Measurements from ENCODE around the gene KLHL40. TPM values are rescaled to one million over a fixed set of nuclear protein-coding genes. Genes with fewer than 3 reads are reported as not detected.

KLHL40 gene
- total RNA-seq, 1 donor: not detected

DNA sequence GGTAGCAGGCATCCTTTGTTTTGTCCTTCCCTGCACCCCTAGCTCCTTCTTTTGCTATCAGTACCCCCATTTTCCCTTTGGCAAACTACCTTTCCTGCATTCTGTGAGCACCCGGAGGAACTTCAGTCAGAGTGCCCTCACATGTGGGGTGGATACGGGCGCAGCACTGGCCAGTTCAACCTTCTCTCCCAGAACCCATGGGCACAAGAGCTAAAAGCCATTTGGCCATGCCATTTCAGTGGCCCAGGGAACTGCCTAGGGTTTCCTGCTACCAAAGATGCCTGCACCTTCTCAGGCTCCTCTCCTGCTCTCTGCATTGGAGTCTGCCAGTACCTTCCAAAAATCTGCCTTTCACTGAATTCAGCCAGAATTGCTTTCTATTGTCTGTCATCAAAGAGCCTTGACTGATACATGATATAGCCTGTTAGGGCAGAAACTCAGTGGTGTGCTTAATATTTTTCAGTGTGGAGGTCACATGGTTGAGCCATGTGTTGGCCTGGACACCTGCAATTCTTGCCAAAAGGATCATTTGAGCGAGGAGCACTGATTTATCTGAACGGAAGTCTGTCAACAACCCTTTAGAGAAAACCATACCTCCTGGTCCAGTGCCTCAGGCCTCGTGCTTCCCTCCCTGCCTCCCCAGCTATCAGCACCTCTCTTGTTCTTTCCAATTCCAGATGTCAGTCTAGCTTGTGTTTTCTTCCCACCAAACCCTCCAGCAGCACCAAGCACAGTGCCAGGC, 44.2 kb downstream of the KLHL40 start:
- Histone ChIP-seq H3K4me1 (ENCODE audit: insufficient read depth, low read length) (no peaks in the 10 kb centered on the region), H3K4me2 (ENCODE audit: insufficient read depth, low read length) (no peak overlapping the region), H3K27me3 (ENCODE audit: insufficient read depth, low read length) (peaks cover 6% of the 10 kb centered on the region), H4K20me1 (ENCODE audit: insufficient read depth, low read length) (no peaks in the 10 kb centered on the region), H3K4me3 (ENCODE audit: insufficient read depth, low read length) (no peak overlapping the region), H3K9me3 (ENCODE audit: low read depth, low read length) (no peaks in the 10 kb centered on the region), H2AFZ (ENCODE audit: low read length) (no peak overlapping the region), H3K27ac (ENCODE audit: low read depth, low read length) (no peak overlapping the region), H3K79me2 (ENCODE audit: insufficient read depth, low read length) (no peaks in the 10 kb centered on the region), H3K36me3 (ENCODE audit: insufficient read depth, low read length) (no peaks in the 10 kb centered on the region)
- TF ChIP-seq, protein P1, sequence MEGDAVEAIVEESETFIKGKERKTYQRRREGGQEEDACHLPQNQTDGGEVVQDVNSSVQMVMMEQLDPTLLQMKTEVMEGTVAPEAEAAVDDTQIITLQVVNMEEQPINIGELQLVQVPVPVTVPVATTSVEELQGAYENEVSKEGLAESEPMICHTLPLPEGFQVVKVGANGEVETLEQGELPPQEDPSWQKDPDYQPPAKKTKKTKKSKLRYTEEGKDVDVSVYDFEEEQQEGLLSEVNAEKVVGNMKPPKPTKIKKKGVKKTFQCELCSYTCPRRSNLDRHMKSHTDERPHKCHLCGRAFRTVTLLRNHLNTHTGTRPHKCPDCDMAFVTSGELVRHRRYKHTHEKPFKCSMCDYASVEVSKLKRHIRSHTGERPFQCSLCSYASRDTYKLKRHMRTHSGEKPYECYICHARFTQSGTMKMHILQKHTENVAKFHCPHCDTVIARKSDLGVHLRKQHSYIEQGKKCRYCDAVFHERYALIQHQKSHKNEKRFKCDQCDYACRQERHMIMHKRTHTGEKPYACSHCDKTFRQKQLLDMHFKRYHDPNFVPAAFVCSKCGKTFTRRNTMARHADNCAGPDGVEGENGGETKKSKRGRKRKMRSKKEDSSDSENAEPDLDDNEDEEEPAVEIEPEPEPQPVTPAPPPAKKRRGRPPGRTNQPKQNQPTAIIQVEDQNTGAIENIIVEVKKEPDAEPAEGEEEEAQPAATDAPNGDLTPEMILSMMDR (IDR thresholded peaks at IDR 0.05; ENCODE audit: extremely low read depth, low read depth, low read length): no peak
- DNase-seq (ENCODE audit: insufficient read length, low spot score, missing footprints): no peak

DNA sequence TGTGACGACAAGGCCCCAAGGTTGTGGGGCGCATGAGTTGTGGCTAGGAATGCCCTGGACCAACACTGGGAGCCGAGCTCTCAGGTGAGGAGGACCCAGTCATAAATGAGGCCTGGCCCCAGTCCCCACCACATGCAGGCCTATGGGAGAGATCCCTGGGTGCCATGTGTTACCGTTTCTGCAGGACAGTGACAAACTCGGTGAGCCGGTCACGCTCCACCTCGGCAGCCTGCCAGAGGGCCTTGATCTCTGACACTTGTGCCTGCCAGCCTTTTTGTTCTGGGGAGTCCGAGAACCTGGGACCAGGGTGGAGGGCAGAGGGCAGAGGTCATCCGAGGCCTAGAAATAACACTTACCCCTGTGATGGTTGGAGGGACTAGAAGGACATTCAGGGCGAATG, 45.0 kb downstream of the KLHL40 start:
- Histone ChIP-seq H3K4me3 (ENCODE audit: insufficient read depth, low read length) (no peak overlapping the region), H4K20me1 (ENCODE audit: insufficient read depth, low read length) (no peaks in the 10 kb centered on the region), H3K27ac (ENCODE audit: low read depth, low read length) (no peak overlapping the region), H3K4me1 (ENCODE audit: insufficient read depth, low read length) (no peaks in the 10 kb centered on the region), H3K4me2 (ENCODE audit: insufficient read depth, low read length) (no peak overlapping the region), H3K9me3 (ENCODE audit: low read depth, low read length) (no peaks in the 10 kb centered on the region), H3K36me3 (ENCODE audit: insufficient read depth, low read length) (no peaks in the 10 kb centered on the region), H2AFZ (ENCODE audit: low read length) (no peak overlapping the region), H3K27me3 (ENCODE audit: insufficient read depth, low read length) (peaks cover 6% of the 10 kb centered on the region), H3K79me2 (ENCODE audit: insufficient read depth, low read length) (no peaks in the 10 kb centered on the region)
- TF ChIP-seq, protein P1 (IDR thresholded peaks at IDR 0.05; ENCODE audit: extremely low read depth, low read depth, low read length): no peak
- peak; percentile 36 for DNase-seq (ENCODE audit: insufficient read length, low spot score, missing footprints)

DNA sequence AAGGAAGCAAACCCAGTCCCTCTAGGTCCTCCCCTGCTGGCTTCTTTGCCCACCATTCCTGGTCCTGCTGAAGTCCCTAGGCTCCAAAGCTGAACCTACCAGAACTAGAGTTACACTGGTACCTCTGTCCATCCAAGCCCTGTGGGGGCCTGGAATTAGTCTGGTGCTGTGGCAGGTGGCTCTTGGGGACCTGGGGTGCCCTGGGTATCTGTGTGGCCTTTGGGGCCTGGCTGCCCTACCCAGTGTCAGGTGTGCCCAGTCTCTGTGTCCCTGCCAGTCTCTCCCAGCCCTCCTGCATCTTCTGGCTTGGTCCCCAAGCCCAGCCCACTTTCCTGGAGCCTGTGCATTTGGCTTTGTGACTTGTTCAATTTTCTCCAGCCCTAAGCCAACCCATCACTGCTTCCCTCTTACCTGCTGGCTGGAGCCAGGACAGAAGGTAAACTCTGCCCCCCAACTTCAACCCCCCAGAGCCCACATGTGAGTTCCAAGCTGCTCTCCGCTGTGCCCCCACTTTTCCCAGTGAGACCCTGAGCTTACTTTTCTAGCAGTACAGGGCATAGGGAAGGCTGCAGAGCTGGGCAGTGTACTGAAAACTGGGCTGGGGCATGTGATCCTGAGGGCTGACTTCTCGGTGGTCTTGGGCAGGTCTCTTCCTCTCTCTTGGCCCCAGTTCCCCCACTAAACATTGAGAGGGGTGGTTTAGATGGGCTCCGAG, 45.5 kb downstream of the KLHL40 start:
- DNase-seq (ENCODE audit: insufficient read length, low spot score, missing footprints): no peak
- Histone ChIP-seq H3K4me3 (ENCODE audit: insufficient read depth, low read length) (no peak overlapping the region), H2AFZ (ENCODE audit: low read length) (no peak overlapping the region), H3K4me2 (ENCODE audit: insufficient read depth, low read length) (no peak overlapping the region), H4K20me1 (ENCODE audit: insufficient read depth, low read length) (no peaks in the 10 kb centered on the region), H3K27ac (ENCODE audit: low read depth, low read length) (no peak overlapping the region), H3K4me1 (ENCODE audit: insufficient read depth, low read length) (no peaks in the 10 kb centered on the region), H3K27me3 (ENCODE audit: insufficient read depth, low read length) (peaks cover 6% of the 10 kb centered on the region), H3K36me3 (ENCODE audit: insufficient read depth, low read length) (no peaks in the 10 kb centered on the region), H3K9me3 (ENCODE audit: low read depth, low read length) (no peaks in the 10 kb centered on the region), H3K79me2 (ENCODE audit: insufficient read depth, low read length) (no peaks in the 10 kb centered on the region)
- TF ChIP-seq, protein P1 (IDR thresholded peaks at IDR 0.05; ENCODE audit: extremely low read depth, low read depth, low read length): no peak

DNA sequence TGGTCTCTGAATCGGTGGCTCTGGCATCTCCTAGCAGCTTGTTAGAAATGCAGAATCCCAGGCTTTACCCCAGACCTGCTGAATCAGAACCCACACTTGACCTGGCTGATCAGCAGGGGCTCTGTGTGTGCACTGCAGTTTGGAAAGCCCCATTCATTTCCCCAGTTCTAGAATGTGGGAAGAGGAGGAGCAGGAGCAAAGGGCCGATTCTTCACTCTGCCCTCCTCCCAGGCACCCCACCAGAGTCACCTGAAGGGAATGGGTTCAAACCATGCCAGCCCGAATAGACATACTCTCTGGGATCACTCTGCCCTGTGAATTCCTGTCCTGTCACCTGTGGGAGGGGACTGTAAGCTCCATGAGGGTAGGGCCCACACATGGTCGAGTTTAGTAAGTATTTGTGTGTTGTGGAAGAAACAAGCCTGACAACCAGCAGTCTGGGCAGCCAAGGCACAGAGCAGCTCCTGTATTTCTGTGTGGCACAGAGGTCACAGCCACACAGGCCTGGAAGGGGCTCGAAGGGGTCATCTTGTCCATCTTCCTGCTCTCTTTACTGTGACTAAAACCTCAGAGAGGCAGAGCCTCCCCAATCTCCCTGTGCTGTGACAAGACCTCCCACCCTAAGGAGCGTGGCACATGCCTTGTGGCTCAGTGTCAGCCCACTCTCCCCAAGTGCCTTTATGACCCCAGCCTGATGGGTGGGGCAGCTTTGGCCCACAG, 46.3 kb downstream of the KLHL40 start:
- Histone ChIP-seq H3K4me3 (ENCODE audit: insufficient read depth, low read length) (no peak overlapping the region), H3K27ac (ENCODE audit: low read depth, low read length) (no peak overlapping the region), H4K20me1 (ENCODE audit: insufficient read depth, low read length) (no peaks in the 10 kb centered on the region), H3K4me2 (ENCODE audit: insufficient read depth, low read length) (no peak overlapping the region), H3K36me3 (ENCODE audit: insufficient read depth, low read length) (no peaks in the 10 kb centered on the region), H3K79me2 (ENCODE audit: insufficient read depth, low read length) (no peaks in the 10 kb centered on the region), H3K27me3 (ENCODE audit: insufficient read depth, low read length) (peaks cover 6% of the 10 kb centered on the region), H2AFZ (ENCODE audit: low read length) (no peak overlapping the region), H3K9me3 (ENCODE audit: low read depth, low read length) (no peaks in the 10 kb centered on the region), H3K4me1 (ENCODE audit: insufficient read depth, low read length) (no peaks in the 10 kb centered on the region)
- TF ChIP-seq, protein P1 (IDR thresholded peaks at IDR 0.05; ENCODE audit: extremely low read depth, low read depth, low read length): no peak
- no peak for DNase-seq (ENCODE audit: insufficient read length, low spot score, missing footprints)
